Esophagus squamous epithelium (tissue), 5 donors: Measurements from ENCODE around the gene ZNF174. TPM values are rescaled to one million over a fixed set of nuclear protein-coding genes. Genes with fewer than 3 reads are reported as not detected.

Experiments
- DNase-seq: peaks from one replicate; lab custom pipeline; 2025; lab: John Stamatoyannopoulos, UW
- H3K27ac ChIP-seq, 4 donors: fragments of 200-600 bp; sonication (generic); one replicate each; pipeline ENCODE4 v1.5.1; 2016 to 2019; ENCODE audit warnings: mild to moderate bottlenecking in 1 of 4
- H3K27me3 ChIP-seq, 4 donors: fragments of 200-600 bp; sonication (generic); 1 replicate in 3 of 4; 2 replicates in 1 of 4; pipeline versions ENCODE4 v1.5.1 to v1.6.0; 2017 to 2021; ENCODE audit warnings: antibody characterized with exemption in 1 of 4
- H3K36me3 ChIP-seq, 3 donors: fragments of 200-600 bp; sonication (generic); one replicate each; pipeline ENCODE4 v1.5.1; 2016 to 2019
- H3K4me1 ChIP-seq, 3 donors: fragments of 200-600 bp; sonication (generic); one replicate each; pipeline ENCODE4 v1.5.1; 2017 to 2019
- H3K4me3 ChIP-seq, 4 donors: fragments of 200-600 bp; sonication (generic); 1 replicate in 3 of 4; 2 replicates in 1 of 4; pipeline ENCODE4 v1.5.1; 2016 to 2019; ENCODE audit warnings: mild to moderate bottlenecking in 2 of 4, moderate library complexity in 1 of 4
- H3K9me3 ChIP-seq, 3 donors: fragments of 200-600 bp; sonication (generic); one replicate each; pipeline ENCODE4 v1.5.1; 2016 to 2019
- POLR2A ChIP-seq, 4 donors: fragments of 450-650 bp; IDR thresholded peaks; one replicate each; pipeline ENCODE4 v1.6.1; 2017; ENCODE audit warnings: antibody characterized with exemption in 4 of 4, mild to moderate bottlenecking in 4 of 4, moderate library complexity in 3 of 4
- WGBS, 2 donors: methylation state at CpG; one replicate each; pipeline ENCODE4 v1.1.5; 2018; 5-methylcytosine and 5-hydroxymethylcytosine counted together
- intact Hi-C: fragments of 100-400 bp; cut with DNase I; formaldehyde crosslinking; loops from one replicate; pipeline ENCODE4 v1.15.0; 2022
- total RNA-seq, 4 donors: library from RNA; depleted of rRNA; stranded (reverse); fragments of >200 nt; gene quantifications; one replicate each; pipeline ENCODE4 v1.1.0, GENCODE V29; 2016
- TF ChIP-seq, protein P1 (sequence below), 6 experiments: fragments of 450-650 bp in 4 of 6; fragments of 200-600 bp in 2 of 6; sonication (generic) in 2 of 6; IDR thresholded peaks; one replicate each; pipeline ENCODE4 v1.5.1; 2016 to 2019; ENCODE audit warnings: antibody characterized with exemption in 6 of 6, mild to moderate bottlenecking in 4 of 6, moderate library complexity in 4 of 6
- donor health status: DM: yes; HTN: yes; CAD: no.

Gene ZNF174
- total RNA-seq, 4 donors from 2014 or later: 5.8 to 13.0 (median 9.3) TPM

DNA sequence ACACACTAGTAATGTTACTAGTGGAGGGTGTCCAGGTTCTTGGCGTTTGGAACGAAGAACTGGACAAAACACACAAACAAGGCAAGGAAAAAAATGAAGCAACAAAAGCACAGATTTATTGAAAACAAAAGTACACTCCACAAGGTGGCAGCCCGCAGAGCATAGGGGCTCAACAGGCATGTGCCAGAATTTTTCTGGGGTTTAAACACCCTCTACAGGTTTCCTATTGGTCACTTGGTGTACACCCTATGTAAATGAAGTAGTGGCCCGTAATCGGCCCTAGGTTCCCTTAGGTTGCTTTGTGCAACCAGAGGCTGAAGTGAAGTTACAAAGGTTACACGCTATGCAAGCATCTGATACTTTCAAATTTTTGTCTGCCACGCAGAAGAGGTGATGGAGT is 37.2 kb upstream of the ZNF174 start:
- DNase-seq: no peak

DNA sequence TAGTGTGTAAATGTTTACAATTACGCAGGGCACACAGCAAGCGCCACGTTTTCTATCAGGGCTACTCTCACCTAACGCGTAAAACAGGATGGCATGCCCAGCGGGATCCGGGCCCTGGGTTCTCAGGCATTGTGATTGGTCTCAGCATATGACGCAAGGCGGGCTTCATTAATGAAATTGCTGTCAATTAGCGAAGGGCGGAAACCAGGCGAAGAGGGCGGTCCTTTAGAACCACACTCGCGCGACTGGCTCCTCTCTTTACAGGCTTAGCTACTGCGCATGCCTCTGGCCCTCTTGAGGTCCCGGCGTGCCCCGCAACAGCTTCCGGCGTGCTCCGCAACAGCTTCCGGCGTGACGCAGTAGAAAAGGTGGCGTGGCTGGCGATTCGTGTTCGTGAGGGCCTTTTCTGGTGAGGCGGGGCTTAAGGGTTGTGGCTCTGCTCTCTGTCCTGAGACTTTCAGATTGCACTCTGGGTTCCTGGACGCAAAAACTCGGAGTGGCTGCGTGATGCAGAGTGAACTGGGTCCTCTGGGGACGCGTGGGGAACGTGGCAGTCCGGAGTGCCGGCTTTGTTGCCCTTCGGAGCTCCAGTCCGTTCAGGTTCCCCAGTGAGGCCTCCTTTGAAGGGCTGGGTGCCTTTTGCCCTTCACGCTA is 36.1 kb upstream of the ZNF174 start:
- 28 to 31% methylated on average over 11 to 24 of the region's 42 CpGs for WGBS, 2 donors
- H3K27me3 ChIP-seq: peaks cover 0 to 19% (median 0%) of the 10 kb centered on the region in 4 donors
- peak overlapping the region; percentile 28 to 59 (median 48) for H3K4me3 ChIP-seq
- peaks cover 0 to 26% (median 14%) of the 10 kb centered on the region in 3 donors for H3K9me3 ChIP-seq
- intact Hi-C loops: no loop called here
- H3K36me3 ChIP-seq: no peaks in the 10 kb centered on the region
- no peak for TF ChIP-seq POLR2A (IDR thresholded peaks at IDR 0.05)
- TF ChIP-seq, protein P1, sequence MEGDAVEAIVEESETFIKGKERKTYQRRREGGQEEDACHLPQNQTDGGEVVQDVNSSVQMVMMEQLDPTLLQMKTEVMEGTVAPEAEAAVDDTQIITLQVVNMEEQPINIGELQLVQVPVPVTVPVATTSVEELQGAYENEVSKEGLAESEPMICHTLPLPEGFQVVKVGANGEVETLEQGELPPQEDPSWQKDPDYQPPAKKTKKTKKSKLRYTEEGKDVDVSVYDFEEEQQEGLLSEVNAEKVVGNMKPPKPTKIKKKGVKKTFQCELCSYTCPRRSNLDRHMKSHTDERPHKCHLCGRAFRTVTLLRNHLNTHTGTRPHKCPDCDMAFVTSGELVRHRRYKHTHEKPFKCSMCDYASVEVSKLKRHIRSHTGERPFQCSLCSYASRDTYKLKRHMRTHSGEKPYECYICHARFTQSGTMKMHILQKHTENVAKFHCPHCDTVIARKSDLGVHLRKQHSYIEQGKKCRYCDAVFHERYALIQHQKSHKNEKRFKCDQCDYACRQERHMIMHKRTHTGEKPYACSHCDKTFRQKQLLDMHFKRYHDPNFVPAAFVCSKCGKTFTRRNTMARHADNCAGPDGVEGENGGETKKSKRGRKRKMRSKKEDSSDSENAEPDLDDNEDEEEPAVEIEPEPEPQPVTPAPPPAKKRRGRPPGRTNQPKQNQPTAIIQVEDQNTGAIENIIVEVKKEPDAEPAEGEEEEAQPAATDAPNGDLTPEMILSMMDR (IDR thresholded peaks at IDR 0.05): no peak
- peak overlapping the region; percentile 43 to 83 (median 76) for H3K27ac ChIP-seq
- DNase-seq: peak; percentile 53
- peaks cover 0 to 8% (median 0%) of the 10 kb centered on the region in 3 donors for H3K4me1 ChIP-seq

More for the DNA sequence above, 37.2 kb upstream of the ZNF174 start:
- H3K4me1 ChIP-seq: peaks cover 0 to 8% (median 0%) of the 10 kb centered on the region in 3 donors
- H3K27me3 ChIP-seq: peaks cover 0 to 19% (median 0%) of the 10 kb centered on the region in 4 donors
- no peak for TF ChIP-seq POLR2A (IDR thresholded peaks at IDR 0.05)
- TF ChIP-seq, protein P1 (IDR thresholded peaks at IDR 0.05): no peak
- H3K9me3 ChIP-seq: peaks cover 0 to 26% (median 14%) of the 10 kb centered on the region in 3 donors
- WGBS, 2 donors: 93 to 94% methylated on average over 7 of the region's 7 CpGs
- H3K4me3 ChIP-seq: no peak overlapping the region
- no peaks in the 10 kb centered on the region for H3K36me3 ChIP-seq
- H3K27ac ChIP-seq: no peak overlapping the region
- intact Hi-C loops: no loop called here

DNA sequence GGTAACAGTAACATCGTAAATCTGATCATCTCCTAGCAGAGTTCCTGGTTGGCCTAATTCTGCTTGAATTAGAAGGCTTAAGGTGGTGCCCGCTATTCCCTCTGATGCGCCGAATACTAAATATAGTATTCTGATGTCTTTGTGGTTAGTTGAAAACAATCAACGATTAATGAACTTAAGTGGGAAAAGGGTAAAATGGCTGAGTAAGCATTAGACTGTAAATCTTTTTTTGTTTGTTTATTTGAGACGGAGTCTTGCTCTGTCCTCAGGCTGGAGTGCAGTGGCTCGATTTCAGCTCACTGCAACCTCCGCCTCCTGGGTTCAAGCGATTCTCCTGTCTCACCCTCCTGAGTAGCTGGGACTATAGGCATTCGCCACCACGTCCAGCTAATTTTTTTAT is 31.9 kb upstream of the ZNF174 start:
- TF ChIP-seq POLR2A (IDR thresholded peaks at IDR 0.05): no peak
- TF ChIP-seq, protein P1 (IDR thresholded peaks at IDR 0.05): no peak
- Histone ChIP-seq H3K36me3 (no peaks in the 10 kb centered on the region), H3K4me1 (peaks cover 0 to 8% (median 0%) of the 10 kb centered on the region in 3 donors), H3K27ac (no peak overlapping the region), H3K4me3 (no peak overlapping the region), H3K27me3 (no peaks in the 10 kb centered on the region), H3K9me3 (peaks cover 0 to 31% (median 11%) of the 10 kb centered on the region in 3 donors)
- WGBS, 2 donors: 86 to 96% methylated on average over 11 of the region's 11 CpGs
- intact Hi-C loops: no loop called here
- no peak for DNase-seq

DNA sequence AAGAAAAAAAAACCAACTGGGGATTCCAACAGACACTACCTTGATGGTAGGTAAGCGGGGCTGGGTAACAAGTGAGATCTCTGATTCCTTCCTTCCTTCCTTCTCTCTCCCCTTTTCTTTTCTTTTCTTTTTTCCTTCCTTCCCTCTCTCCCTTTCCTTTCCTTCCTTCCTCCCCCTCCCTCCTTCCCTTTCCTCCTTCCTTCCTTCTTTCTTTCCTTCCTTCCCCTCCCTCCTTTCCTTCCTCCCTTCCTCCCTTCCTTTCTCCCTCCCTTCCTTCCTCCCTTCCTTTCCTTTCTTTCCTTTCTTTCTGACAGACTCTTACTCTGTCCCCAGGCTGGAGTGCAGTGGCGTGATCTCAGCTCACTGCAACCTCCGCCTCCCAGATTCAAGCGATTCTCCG is 25.3 kb upstream of the ZNF174 start:
- H3K36me3 ChIP-seq: peaks cover 0 to 14% (median 0%) of the 10 kb centered on the region in 3 donors
- H3K4me3 ChIP-seq: no peak overlapping the region
- H3K4me1 ChIP-seq: no peaks in the 10 kb centered on the region
- intact Hi-C loops: no loop called here
- no peak overlapping the region for H3K27ac ChIP-seq
- TF ChIP-seq, protein P1 (IDR thresholded peaks at IDR 0.05): no peak
- no peak for TF ChIP-seq POLR2A (IDR thresholded peaks at IDR 0.05)
- 81 to 96% methylated on average over 5 of the region's 5 CpGs for WGBS, 2 donors
- no peaks in the 10 kb centered on the region for H3K27me3 ChIP-seq
- H3K9me3 ChIP-seq: peaks cover 0 to 76% (median 34%) of the 10 kb centered on the region in 3 donors
- no peak for DNase-seq

DNA sequence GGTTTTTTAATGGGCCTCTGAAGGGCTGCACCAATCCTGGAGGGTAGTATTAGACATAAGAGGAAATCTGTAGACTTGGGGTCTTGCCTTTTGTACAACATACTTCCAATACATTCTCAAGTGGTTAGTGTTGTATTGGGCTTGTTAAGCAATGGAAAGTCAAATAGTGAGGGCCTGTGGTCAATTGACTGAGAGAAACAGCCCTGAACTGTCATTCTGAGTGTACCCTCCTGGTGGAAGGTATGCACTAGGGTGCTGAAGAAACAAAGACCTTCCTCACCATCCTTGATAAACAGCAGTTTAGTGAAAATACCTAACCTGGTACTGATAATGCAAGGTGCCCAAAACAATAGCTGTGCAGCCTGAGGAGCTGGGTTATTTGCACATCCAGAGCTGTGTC is 23.1 kb upstream of the ZNF174 start:
- TF ChIP-seq, protein P1 (IDR thresholded peaks at IDR 0.05): no peak
- TF ChIP-seq POLR2A (IDR thresholded peaks at IDR 0.05): no peak
- intact Hi-C loops: no loop called here
- H3K27ac ChIP-seq: no peak overlapping the region
- peaks cover 13 to 99% (median 56%) of the 10 kb centered on the region in 3 donors for H3K9me3 ChIP-seq
- H3K4me1 ChIP-seq: no peaks in the 10 kb centered on the region
- H3K27me3 ChIP-seq: no peaks in the 10 kb centered on the region
- no peak overlapping the region for H3K4me3 ChIP-seq
- H3K36me3 ChIP-seq: peaks cover 4 to 34% (median 6%) of the 10 kb centered on the region in 3 donors
- no peak for DNase-seq
